Measurements from ENCODE around the gene CEND1.

- TF ChIP-seq, protein P1, sequence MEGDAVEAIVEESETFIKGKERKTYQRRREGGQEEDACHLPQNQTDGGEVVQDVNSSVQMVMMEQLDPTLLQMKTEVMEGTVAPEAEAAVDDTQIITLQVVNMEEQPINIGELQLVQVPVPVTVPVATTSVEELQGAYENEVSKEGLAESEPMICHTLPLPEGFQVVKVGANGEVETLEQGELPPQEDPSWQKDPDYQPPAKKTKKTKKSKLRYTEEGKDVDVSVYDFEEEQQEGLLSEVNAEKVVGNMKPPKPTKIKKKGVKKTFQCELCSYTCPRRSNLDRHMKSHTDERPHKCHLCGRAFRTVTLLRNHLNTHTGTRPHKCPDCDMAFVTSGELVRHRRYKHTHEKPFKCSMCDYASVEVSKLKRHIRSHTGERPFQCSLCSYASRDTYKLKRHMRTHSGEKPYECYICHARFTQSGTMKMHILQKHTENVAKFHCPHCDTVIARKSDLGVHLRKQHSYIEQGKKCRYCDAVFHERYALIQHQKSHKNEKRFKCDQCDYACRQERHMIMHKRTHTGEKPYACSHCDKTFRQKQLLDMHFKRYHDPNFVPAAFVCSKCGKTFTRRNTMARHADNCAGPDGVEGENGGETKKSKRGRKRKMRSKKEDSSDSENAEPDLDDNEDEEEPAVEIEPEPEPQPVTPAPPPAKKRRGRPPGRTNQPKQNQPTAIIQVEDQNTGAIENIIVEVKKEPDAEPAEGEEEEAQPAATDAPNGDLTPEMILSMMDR (IDR thresholded peaks at IDR 0.05; ENCODE audit: low read depth, low read length, poor library complexity, severe bottlenecking), result no peak
- no peak for TF ChIP-seq EZH2phosphoT487 (IDR thresholded peaks at IDR 0.05; ENCODE audit: borderline replicate concordance, low read length)
Measured at GRCh38 chr11:820655-821511, 31.0 kb upstream of the CEND1 start.

Measured in DOHH2 (cell line).